Stimulated activated CD8-positive, alpha-beta memory T cell treated with anti-CD3 and anti-CD28 coated beads, Interleukin-7, amount 100 ng/mL, for 1 hour (primary cell): ENCODE measurements around the gene ARHGAP22.

ENCODE experiments used
- DNase-seq, 2 donors: peaks; one replicate each; pipeline ENCODE4 v3.0.0-alpha.2; 2020; ENCODE audit warnings: low read depth in 2 of 2

Gene ARHGAP22

DNA sequence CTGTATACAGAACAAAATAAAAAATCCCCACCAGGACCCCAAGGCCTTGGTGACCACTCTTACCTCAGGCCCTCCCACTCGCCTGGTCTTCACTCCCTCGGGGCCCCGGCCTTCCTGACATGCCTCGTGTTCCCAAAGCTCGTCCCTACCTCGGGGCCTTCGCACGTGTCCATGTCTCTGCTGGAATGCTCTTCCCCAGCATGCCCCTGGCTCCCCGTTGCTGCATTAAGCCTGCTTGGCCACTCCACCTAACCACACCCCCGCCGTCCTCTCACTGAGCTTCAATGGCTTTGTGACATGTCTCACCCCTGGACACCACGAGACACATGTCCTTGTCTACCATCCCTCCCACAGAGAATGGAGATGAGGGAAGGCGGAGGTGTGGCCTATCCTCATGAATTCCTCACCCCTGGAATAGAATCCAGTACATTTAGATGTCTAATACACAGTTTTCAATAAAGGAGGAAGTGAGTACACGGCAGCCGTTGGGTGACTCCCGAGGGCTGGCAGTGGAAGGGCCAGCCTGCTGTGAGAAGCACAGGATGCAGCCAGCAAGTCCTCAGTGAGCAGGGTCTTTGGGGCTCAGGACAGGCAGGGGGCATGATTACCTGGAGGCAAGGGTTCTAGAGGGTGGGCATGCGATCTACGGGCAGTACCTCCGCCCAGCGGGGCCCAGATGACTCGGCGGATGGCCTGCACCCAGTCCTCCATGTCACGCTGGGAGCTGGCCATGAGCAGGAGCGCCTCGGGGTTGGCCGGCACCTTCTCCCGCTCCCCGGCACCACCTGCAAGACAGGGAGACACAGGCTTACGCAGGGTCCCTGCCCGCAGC is 125.7 kb downstream of the ARHGAP22 start:
- DNase-seq, result no peak

DNA sequence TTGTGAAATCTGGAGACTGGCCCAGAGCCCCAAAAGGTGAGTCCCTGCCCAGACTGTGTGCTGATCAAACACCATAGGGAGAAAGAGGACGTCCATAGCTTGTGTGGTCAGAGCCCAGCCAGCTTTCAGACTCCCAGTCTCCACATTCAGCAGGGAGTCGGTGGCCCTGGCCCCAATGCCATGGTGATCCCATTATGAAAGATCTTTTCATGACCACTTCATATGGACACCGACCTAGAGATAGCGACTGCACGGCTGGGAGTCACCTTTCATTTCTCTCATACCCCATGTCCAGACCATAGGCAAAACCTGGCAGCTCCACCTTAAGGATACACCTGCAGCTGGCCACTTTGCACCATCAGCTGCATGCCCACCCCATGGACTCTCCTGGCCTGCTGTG is 126.4 kb downstream of the ARHGAP22 start:
- DNase-seq, result no peak

DNA sequence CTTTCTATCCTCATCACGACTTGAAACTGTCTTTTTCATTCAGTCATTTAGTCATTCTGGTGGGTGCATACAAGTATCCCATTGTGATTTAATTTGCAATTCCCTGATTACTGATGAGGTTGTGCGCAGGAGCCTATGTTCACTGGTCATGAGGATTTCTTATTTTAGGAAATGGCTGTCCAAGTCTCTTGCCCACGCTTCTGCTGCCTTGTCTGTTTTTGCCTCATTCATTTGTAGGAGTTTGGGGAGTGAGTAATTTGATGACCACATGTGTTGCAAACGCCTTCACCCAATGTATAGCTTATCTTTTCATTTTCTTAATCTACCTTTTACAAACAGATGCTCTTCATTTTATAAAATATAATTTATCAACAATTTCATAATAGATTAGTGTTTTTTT is 127.3 kb downstream of the ARHGAP22 start:
- DNase-seq, result no peak

DNA sequence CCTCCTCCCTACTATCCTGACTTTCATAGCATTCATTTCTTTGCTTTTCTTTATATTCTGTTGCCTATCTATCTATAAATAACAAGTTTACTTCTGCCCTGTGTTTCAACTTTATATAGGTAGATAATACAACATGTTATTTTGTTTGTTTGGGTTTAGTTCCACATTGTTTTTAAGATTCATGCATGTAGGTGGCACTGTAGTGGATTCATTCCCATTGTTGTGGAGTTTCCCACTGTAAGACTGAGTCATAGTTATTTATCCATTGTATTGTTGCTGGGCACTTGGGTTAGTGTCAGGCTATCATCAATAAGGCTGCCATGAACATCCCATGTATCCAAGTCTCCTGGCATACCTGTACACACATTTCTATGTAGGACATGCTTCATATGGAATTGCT is 127.7 kb downstream of the ARHGAP22 start:
- DNase-seq, result no peak

DNA sequence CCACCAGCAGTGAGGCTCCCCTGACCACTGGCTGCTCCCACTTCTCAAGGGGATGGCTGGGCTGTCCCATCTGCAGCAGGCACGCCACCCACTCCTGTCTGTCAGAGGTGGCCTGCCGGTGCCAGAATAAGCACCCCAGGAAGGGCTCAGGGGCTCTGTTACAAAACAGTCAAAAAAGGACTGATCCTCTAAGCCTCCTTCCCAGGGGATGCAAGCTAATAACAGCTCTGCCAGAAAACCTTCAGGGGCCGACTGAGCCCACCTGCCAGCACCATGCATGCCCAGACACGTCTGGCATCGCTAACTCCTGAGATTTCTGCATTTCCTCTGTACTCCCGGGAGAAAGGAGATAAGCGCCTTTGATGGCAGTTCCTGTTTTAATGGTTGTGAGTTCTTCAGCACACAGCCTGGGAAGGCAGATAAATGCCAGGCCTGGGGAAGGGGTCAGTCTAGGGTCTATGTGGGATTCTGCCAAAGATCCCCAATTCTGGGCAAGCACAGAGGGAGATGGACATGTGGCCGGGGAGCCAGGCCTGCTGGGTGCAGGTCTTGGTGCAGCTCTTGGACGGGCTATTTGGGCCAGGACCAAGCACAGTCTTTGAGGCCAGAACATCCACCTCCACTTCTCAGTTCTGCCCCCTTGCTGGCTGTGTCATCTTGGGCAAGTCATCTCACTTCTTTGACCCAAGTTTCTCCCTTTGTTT is 128.4 kb downstream of the ARHGAP22 start:
- no peak for DNase-seq

DNA sequence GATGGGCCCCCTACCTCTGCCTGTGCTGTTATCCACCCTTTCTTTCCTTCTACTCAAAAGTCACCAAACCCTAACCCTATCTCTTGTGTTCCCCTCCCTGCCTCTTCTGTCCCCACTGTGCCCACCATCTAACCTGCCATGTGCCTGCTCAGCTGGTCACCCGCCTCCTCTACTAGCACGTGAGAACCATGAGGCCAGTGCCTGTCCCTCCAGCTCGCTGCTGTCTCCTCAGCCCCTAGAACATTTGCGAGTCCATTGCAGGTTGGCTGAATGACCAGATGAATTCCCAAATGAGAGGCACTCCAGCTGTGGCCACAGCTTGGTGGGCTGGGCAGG is 129.0 kb downstream of the ARHGAP22 start:
- no peak for DNase-seq

DNA sequence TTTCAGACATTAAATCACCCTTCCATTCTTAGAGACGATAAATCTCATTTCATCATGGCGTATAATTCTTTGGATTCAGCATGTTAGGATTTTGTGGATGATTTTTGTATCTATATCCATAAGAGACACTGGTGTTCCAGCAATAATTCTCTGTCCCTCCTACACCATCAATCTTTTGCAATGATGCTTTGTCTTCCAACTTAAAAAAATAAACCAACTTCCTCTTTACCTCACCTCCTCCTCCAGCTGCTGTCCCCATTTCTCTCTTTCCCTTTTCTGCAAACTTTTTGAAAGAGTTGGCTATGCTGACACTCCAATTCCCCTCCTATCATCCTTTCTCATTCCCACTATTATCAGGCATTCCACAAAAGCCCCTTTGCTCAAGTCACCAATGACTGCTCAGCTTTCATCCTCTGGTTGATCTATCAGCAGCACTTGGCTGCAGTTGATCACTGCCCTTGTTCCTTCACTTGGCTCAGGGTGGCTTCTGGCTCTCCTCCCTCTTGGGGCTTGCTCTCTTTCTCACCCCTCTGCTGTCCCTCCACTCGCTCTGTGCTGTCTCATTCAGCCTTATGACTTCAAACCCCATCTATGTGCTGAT is 130.0 kb downstream of the ARHGAP22 start:
- DNase-seq, result no peak

DNA sequence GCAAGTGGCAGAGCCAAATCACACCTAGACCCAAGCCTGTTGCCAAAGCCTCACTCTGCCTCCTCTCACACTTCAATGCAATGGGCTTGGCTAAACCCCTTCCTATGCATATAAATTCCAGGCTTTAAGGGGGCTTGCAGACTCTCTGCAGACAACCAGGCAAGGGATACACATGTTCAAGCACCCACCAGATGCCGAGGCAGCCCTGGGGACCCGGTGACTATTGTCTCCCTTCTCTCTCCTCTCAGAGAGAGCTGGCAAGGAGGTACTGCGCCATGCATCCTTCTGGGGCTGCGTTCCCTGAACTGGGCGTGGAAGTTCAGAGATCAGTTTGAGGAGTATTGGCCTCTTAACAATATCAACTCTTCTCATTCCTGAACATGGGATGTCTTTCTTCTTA is 131.2 kb downstream of the ARHGAP22 start:
- DNase-seq, result no peak

DNA sequence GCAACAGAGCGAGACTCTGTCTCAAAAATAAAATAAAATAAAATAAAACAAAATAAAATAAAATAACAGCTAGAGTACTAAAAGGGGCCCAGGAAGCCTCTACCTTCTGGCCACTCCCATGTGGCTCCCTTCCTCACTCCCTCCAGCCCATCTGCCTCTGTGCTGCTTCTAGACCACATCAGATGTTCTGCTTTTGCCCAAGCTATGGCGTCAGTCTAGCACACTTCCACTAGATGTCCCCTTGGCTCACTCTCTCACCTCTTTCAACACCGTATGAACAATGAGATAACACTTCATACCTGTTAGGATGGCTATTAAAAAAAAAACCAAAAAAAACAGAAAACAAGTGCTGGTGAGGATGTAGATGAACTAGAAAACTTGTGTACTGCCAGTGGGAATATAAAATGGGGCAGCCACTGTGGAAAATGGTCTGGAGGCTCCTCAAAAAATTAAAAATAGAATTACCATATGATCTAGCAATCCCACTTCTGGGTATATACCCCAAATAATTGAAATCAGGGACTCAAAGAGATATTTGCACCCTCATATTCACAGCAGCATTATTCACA is 132.3 kb downstream of the ARHGAP22 start:
- no peak for DNase-seq

DNA sequence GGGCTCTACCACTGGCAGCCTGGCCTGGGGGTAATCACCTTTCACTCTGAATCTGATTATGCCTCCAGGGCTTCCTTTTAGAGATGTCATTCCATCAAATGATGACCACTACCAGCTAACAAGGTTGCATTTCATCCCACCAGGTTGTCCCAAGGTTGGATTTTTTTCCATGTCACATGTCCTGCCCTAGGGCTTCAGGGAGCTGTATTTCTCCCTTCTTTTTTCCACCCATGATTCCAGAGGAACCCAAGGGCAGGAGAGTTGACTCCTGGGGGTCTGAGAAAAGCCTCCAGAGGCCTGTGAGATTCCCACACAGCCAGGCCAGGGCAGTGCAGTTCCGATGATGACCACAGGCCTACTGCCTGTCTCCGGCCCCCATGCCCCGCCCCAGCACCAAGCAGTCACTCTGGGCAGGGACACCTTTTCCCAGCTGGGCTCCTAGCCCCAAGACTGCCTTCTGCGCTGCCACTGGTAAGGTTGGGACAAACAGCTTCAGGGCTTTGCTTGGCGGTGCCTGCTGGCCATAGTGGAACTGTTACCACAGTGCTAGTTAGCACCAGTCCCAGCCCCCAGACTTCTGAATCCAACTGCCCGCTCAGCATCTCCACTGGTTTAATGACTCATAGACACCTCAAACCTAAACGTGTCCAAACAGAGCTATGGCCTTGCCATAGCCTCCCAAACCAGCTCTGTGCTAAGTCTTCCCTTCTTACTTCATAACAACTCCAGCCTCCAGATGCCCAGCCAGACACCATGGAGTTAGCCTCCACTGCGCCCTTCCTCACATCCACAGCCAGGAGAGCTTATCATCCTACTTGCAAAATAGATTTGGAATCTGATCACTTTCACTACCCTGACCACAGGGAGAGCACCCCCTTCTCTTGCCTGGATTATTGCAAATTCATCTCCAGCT is 133.7 kb downstream of the ARHGAP22 start:
- DNase-seq, result no peak

DNA sequence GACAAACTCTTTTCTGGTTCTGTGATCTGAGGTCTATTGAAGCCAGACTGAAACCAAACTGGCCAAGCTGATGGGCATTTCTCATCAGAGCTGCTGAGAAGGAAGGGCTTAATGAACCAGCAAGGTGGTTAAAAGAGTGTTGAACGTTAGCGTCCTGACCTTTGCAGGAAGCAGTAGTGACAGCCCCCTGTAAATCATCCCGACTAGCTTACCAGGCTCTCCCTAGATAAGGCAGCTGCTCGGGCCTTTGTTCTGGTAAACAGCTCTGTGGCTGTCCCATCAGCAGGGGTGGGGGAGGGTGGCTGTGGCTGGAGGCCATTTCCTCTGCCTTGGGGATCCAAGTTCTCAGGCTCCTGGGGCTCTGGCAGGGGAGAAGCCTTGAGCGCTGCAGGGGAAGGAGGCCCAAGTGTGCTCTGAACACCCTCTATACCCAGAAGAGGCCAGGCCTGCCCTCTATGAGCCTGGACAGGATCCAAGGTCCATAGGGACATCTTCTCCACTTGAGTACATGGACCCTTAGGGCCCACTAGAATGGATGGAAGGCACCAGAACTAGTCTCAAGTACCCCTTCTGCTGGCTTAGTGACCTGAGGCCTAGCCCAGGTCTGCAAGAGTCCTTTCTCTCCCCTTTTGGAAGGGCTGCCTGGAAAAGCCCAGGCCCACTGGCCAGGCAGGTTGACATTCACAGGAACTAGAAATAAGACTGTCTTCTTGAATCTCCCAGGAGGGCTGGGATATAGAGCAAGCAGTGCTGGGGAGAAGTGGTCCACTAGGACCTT is 134.6 kb downstream of the ARHGAP22 start:
- no peak for DNase-seq

DNA sequence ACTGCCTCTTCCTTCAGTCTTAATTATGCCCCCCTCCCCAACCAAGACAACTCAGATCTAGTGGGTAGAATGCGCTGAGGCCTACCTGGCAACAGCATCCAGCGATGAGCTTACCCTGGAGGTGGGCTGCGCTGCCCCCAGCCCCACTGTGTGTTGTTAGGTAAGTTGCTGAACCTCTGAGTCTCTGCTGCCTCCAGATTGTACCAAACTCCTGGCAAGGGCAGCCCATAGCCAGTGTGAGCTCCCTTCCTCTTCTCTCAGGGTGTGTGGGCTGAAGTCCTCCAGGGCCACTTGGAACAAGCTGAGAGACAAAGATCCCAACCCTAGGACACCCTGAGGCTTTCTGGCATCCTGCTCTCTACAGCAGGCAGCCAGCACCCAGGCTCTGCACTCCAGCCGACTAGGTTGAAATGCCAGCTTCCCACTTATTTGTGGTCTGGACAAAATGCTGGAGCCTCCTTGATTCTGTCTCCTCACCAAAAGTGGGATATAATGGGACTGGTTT is 135.3 kb downstream of the ARHGAP22 start:
- no peak for DNase-seq

DNA sequence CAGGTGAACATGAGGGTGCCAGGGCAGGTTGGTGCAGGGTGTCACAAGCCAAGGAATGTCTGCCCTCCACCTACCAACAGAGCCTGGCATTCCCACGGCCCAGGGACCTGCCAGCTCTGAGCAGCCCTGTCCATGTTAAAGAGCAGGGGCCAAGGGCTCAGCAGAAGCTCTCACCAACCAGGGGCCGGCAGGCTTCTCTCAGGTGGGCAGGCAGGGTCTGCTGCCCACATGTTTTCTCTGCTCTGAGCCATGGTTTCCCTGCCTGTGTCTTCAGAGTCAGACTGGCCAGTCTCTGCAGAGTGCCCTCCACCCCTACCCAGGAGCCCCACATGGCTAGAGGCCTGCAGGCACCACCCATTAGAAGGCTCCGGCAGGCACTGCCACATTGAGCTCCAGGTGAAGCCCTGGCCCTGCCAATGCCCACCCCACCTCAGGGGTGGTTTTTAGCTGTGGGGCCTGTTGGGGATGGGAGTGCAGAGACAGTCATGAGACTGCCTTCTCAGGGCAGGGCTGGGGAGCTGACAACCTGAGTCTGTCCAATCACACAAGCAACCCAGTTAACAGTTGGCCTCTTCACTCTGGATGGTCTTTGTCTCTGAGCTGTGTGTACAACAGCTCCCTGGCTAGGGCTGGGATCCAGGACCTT is 135.9 kb downstream of the ARHGAP22 start:
- DNase-seq, result no peak

DNA sequence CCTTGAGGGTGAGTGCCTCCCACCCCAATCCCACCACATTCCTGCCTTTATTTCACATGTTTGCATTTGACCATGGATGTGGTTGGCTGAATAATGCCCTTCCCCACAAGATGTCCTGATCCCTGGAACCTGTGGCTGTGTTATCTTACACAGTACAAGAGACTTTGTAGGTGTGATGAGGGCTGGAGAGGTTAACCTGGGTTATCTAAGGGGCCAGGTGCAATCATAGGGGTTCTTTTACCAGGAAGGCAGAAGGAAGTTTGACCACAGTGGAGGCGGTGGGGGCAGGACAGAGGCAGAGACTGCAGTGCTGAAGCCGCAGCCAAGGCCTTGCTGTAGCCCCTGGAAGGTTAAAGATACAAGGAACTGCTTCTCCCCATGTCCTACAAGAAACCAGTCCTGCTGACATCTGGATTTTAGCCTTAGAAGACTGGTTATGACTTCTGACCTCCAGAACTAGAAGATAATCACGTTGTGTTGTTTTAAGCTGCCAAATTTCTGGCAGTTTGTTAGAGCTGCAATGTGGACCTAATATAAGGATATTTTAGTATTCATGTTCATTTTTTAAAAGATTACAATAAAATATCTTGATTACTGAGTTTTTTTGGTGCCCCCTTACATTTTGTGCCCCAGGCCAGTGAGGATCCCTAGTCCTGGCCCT is 136.6 kb downstream of the ARHGAP22 start:
- DNase-seq, result no peak

DNA sequence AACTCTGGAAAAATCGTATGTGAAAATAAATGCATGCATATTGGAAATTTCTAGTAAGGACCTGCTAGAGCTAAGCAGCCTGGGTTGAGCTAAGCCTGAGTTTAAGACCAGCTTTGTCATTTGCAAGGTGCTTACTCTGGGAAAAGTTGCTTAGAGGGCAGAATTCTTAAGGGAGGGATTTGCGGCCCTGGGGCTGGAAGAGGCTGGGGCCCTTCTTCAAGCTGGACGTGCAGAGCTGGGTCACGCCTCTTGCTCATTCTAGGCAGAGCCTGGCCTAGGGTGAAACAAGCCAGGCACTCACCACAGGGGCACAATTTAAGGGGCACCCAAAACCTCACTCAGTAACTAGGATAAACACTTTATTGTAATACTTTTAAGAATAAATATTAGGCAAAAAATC is 137.2 kb downstream of the ARHGAP22 start:
- DNase-seq, result no peak

DNA sequence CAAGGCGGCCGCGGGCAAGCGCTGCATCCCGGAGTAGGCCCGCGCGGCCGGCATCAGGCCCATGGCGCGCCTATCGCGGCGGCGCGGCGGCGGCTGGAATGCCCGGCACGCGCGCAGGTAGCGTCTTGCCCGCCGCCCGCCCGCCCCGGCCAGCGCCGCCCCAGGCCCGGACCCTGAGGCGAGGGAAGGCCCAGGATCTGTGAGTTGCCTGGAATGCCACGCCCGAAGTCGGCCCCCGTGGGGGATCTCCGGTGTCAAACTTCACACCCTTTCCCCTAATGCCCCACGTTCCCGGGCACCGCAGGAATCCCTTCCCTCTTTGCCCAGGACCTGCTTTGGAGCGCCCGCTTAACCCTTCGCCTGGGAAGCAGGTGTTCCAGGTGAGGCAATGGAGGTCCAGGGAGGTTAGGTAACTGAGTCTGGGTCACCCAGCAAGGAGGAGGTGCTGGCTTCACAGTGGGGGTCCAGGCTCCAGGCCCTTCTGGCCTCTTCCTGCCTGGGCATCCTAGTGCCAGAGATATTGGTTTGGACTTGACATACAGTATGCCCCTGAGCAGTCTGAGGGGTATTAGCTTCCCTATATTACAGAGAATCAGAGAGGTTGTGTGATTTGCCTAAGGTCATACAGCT is 138.1 kb downstream of the ARHGAP22 start:
- no peak for DNase-seq

DNA sequence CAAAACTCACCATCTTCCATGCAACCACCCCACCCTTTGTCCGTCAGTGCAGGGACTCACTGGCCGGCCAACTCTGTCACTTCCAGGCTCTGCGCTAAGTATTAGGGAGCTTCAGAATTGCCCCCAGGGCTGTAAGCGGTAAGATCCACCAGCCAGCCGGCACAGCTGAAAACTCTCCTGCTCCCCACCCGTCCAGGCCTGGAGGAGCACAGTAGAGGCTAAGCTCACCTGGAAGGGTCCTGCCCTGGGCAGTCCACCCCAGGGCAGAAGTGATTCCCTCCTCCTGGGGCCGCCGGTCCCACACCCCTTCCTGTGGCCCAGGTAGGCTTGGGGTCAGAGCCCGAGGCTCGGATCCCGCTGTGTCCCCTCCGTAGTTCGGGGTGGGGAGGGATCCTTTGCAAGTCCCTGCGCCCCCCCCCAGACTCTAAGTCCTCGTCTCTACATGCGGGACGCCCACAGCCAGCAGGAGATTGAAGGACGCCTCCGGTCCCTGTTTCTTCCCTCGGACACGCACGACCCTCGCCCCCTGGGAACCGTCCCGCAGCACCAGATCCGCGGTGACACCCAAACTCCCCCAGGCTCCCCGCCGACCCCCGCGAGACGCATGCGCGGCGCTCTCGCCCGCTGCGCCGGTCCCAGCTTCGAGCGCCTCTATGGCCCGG is 138.9 kb downstream of the ARHGAP22 start:
- DNase-seq, result no peak

DNA sequence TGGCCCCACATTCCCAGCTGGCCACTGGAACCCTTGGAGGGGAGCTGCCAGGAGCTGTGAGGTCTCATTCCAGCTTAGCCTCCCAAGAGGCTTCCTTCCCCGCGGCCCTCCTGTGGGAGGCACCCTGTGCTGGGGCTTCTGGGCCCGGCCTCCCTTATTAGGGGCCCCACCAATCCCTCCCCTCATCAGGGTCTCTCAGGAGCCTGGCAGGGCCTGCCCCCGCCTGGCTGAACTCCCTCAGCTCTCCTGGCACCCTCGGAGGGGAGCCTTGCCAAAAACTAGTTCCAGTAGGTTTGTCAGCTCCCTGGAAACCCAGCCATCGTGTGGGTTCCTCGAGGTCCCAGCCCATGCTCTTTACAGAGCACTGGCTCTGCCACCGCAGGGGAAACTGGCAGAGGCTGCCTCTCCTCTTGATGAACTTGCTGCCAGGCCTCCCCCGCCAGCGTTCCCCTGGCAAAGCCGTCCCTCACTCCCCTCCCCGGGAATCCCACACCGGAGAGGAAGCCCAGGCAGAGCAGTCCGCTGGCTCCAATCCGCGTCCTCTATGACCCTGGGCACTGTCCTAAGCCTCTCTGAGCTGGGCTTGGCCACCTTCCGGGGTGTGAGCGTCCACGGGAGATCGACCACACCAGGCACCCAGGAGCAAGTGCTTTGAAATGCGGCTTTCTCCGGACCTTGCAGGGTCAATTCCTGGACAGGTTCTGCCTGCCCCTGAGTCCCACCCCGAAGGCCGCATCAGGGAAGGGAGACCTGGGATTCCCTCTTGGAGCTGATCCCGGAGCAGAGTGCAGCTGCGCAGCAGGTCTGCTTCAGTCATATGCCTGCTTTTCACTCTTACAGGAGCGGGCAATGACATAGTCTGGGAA is 139.8 kb downstream of the ARHGAP22 start:
- DNase-seq, result no peak
